ENCODE measurements around the gene MRPL20.
"Not testable (repeated sequence)": the region's sequence is repeated elsewhere in the genome, so short reads cannot be mapped to it uniquely, and the experiment has no call there.

- not testable (repeated sequence) for TF ChIP-seq JUND (IDR thresholded peaks at IDR 0.05); EP300 (IDR thresholded peaks at IDR 0.05; ENCODE audit: borderline replicate concordance in 1 of 2, low read depth in 1 of 2, low read length in 1 of 2); CTCF (IDR thresholded peaks at IDR 0.05); POLR2AphosphoS5 (IDR thresholded peaks at IDR 0.05; ENCODE audit: low read depth, low read length); SMC3 (IDR thresholded peaks at IDR 0.05; ENCODE audit: low read depth, low read length); SIN3A (IDR thresholded peaks at IDR 0.05; ENCODE audit: borderline replicate concordance, low read depth, low read length); ELF1 (IDR thresholded peaks at IDR 0.05)
These were observed 43.5 kb upstream of the MRPL20 start for GRCh38 chr1:1450616-1451015.

Data from SK-N-SH (cell line).